A549 (cell line): ENCODE results near the gene FAM3A. TPM values are rescaled to one million over a fixed set of nuclear protein-coding genes. Genes with fewer than 3 reads are reported as not detected.
A peak's percentile ranks its signal among the peaks of the same experiment; 100 is the strongest.

Experiments
- ATAC-seq, 2 experiments: fragments of 200-7000 bp in 1 of 2; fragments of >200 bp in 1 of 2; cut with Nextera tagmentation in 1 of 2; cut with Tn5 transposase in 1 of 2; 3 replicates each; pipeline versions ENCODE4 v1.8.0 to v1.9.1; 2018 to 2020; ENCODE audit warnings: mild to moderate bottlenecking in 1 of 2, moderate library complexity in 1 of 2
- CTCF ChIA-PET: fragments of 300-600 bp; sonication (Branson Sonifier 250); formaldehyde crosslinking; extraction: SDS; loops from one replicate; lab custom pipeline; 2021; ENCODE audit warnings: antibody characterized with exemption, inconsistent platforms; lab: Yijun Ruan, JAX
- POLR2A ChIA-PET: fragments of 350-600 bp; formaldehyde crosslinking; extraction: SDS; loops from one replicate; lab custom pipeline; 2021; ENCODE audit warnings: antibody characterized with exemption, inconsistent platforms; lab: Yijun Ruan, JAX
- DNase-seq, 2 experiments: peaks; one replicate each; pipeline versions ENCODE4 v3.0.0 to v3.0.0-alpha.2; 2011 to 2016; ENCODE audit warnings: low read depth in 1 of 2, low spot score in 1 of 2
- FAIRE-seq: peaks from 2 replicates; lab custom pipeline; 2011; peaks lifted over from hg19 to GRCh38; lab: Jason Lieb, UNC
- H3K27ac ChIP-seq, 2 experiments: fragments of >200 bp; sonication (Bioruptor Twin); formaldehyde crosslinking; 3 replicates each; pipeline ENCODE4 v1.5.1; 2016 to 2017
- H3K4me1 ChIP-seq: fragments of >200 bp; sonication (Bioruptor Twin); formaldehyde crosslinking; 3 replicates; pipeline ENCODE4 v1.6.1; 2016
- H3K4me2 ChIP-seq: fragments of >200 bp; sonication (Bioruptor Twin); formaldehyde crosslinking; 3 replicates; pipeline ENCODE4 v1.6.1; 2016
- H3K4me3 ChIP-seq: fragments of >200 bp; sonication (Bioruptor Twin); formaldehyde crosslinking; 3 replicates; pipeline ENCODE4 v1.5.1; 2016
- H3K9me3 ChIP-seq: fragments of >200 bp; sonication (Bioruptor Twin); formaldehyde crosslinking; 3 replicates; pipeline ENCODE4 v1.6.1; 2016
- CBX8 ChIP-seq: fragments of 200-600 bp; sonication (generic); IDR thresholded peaks from 2 replicates; pipeline ENCODE4 v1.6.1; 2016
- CHD2 ChIP-seq: fragments of 150-350 bp; IDR thresholded peaks from 2 replicates; pipeline ENCODE4 v1.6.1; 2014; ENCODE audit warnings: low read length; ENCODE audit not compliant: partially characterized antibody
- CHD4 ChIP-seq: fragments of 200-600 bp; sonication (generic); IDR thresholded peaks from 2 replicates; pipeline ENCODE4 v1.6.1; 2016; ENCODE audit warnings: antibody characterized with exemption, mild to moderate bottlenecking, borderline replicate concordance
- GATA3 ChIP-seq: IDR thresholded peaks from 2 replicates; pipeline ENCODE4 v1.6.1; 2012; ENCODE audit warnings: borderline replicate concordance
- JUN ChIP-seq, 2 experiments: fragments of >200 bp; sonication (Bioruptor Twin); formaldehyde crosslinking; IDR thresholded peaks; 2 replicates in 1 of 2; 3 replicates in 1 of 2; pipeline ENCODE4 v1.6.1; 2016 to 2017
- KDM5A ChIP-seq: fragments of 200-600 bp; sonication (generic); IDR thresholded peaks from 2 replicates; pipeline ENCODE4 v1.6.1; 2016; ENCODE audit warnings: antibody characterized with exemption, mild to moderate bottlenecking
- MYC ChIP-seq: IDR thresholded peaks from 2 replicates; pipeline ENCODE4 v1.6.1; 2012; ENCODE audit warnings: mild to moderate bottlenecking, inconsistent platforms, low read length, improper control_type of control experiment, borderline replicate concordance
- PHF8 ChIP-seq: fragments of 200-600 bp; sonication (generic); IDR thresholded peaks from 2 replicates; pipeline ENCODE4 v1.6.1; 2016; ENCODE audit warnings: low read depth, mild to moderate bottlenecking, antibody characterized with exemption, moderate library complexity, borderline replicate concordance
- POLR2A ChIP-seq: IDR thresholded peaks from 2 replicates; pipeline ENCODE4 v1.6.1; 2012; ENCODE audit warnings: mild to moderate bottlenecking, low read length
- RNF2 ChIP-seq: fragments of 200-600 bp; sonication (generic); IDR thresholded peaks from 2 replicates; pipeline ENCODE4 v1.6.1; 2016; ENCODE audit warnings: low read depth, mild to moderate bottlenecking, antibody characterized with exemption, moderate library complexity, borderline replicate concordance
- TFCP2L1 ChIP-seq: fragments of 250-450 bp; sonication (Bioruptor Pico); IDR thresholded peaks from 2 replicates; pipeline ENCODE4 v1.5.0; 2021; ENCODE audit warnings: mild to moderate bottlenecking
- ZNF302 ChIP-seq: fragments of 250-450 bp; sonication (Bioruptor Pico); IDR thresholded peaks from 2 replicates; pipeline ENCODE4 v1.9.0; 2021; ENCODE audit warnings: inconsistent platforms, mild to moderate bottlenecking, moderate library complexity
- WGBS: methylation state at CpG from one replicate; pipeline ENCODE4 v1.1.6; 2017; ENCODE audit errors: missing lambda C conversion rate; 5-methylcytosine and 5-hydroxymethylcytosine counted together
- polyA plus RNA-seq, 4 experiments: library from polyadenylated mRNA; depleted of rRNA in 3 of 4; stranded (reverse); fragments of >200 nt; fragmentation: RNase III in 1 of 4; extraction: RNeasy Plus Mini Kit Qiagen cat#74134 plus additional on column Dnase treatment in 1 of 4; gene quantifications; 2 replicates in 3 of 4; 3 replicates in 1 of 4; pipeline ENCODE4 v1.2.3, GENCODE V29; 2011 to 2017
- TF ChIP-seq, protein P1 (sequence below): fragments of 200-600 bp; sonication (generic); IDR thresholded peaks from 2 replicates; pipeline ENCODE4 v1.6.1; 2016; ENCODE audit warnings: antibody characterized with exemption, mild to moderate bottlenecking, moderate library complexity
- TF ChIP-seq, protein P2 (sequence below): IDR thresholded peaks from 2 replicates; pipeline ENCODE4 v1.6.1; 2012; ENCODE audit warnings: low read depth, borderline replicate concordance
- TF ChIP-seq, protein P3 (sequence below): IDR thresholded peaks from 2 replicates; pipeline ENCODE4 v1.6.1; 2012
- TF ChIP-seq, protein P4 (sequence below): fragments of >200 bp; sonication (Bioruptor Twin); formaldehyde crosslinking; IDR thresholded peaks from 3 replicates; pipeline ENCODE4 v1.6.1; 2016
- TF ChIP-seq, protein P5 (sequence below): IDR thresholded peaks from 2 replicates; pipeline ENCODE4 v1.6.1; 2012

FAM3A gene
- polyA plus RNA-seq, 2 of the 4 experiments (the other 2 are of a cell fraction) = 21.7 to 36.7 TPM

DNA sequence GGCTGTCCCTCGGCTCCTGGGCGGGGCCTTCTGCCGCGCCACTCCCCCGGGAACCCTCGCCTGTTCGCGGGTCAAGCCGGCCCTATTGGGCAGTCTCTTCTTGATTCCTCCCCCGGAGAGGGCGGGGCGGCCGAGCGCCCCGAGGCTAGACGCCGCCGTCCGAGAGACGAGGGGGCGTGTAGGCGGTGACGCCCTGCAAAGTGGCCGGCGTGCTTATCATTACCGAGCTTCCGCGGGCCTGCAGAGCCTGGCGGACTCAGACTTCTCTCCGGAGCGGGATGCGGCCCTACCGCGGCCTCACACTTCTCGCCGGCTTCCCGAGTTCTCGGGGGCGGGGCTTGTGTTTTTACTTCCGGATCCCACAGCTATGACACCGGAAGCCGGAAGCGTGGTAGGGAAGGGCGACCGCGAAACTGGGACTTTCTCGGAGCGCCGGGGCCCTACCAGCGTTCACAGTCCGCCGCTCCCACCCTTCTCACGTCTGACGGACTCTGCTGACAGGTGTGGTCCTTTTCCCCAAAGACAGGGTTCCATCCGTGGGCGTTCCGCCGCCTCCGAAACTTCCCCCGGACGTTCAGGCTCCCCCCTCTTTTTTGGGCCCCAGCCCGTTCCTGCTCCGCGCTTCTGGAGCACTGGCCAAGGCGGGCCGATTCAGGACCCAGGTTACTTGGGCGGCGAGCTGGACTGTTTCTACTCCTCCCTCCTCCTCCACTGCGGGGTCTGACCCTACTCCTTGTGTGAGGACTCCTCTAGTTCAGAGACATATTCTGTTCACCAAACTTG is 31.4 kb upstream of the FAM3A start, which contains the start of gene IKBKG:
Gene IKBKG (plus strand): TSS at position 376 of the 783 bp plus-strand sequence. CDS start 4,383 bp downstream, outside the sequence.
- POLR2A ChIA-PET = interaction anchor here (0.6 kb wide), 1 partner anchor 21 kb away, joined by 4 read pairs; no protein-coding TSS in a partner anchor
- DNase-seq (peak; percentile 82 to 95), FAIRE-seq (no peak), ATAC-seq (peak; percentile 60 to 77)
- Histone ChIP-seq H3K9me3 (no peaks in the 10 kb centered on the region), H3K4me2 (peak within 1 kb of the TSS; percentile 96), H3K4me3 (peak within 1 kb of the TSS; percentile 95), H3K27ac (peak within 1 kb of the TSS; percentile 98 to 100), H3K4me1 (peaks cover 39% of the 10 kb centered on the region)
- peak; percentile 57 for TF ChIP-seq CHD2
- TF ChIP-seq MYC = 0 out of 2 replicates have a peak, but pooled peaks have one; percentile 35
- peak; percentile 16; the same call in 1 of the 2 replicates for TF ChIP-seq POLR2A
- TF ChIP-seq, protein P1, sequence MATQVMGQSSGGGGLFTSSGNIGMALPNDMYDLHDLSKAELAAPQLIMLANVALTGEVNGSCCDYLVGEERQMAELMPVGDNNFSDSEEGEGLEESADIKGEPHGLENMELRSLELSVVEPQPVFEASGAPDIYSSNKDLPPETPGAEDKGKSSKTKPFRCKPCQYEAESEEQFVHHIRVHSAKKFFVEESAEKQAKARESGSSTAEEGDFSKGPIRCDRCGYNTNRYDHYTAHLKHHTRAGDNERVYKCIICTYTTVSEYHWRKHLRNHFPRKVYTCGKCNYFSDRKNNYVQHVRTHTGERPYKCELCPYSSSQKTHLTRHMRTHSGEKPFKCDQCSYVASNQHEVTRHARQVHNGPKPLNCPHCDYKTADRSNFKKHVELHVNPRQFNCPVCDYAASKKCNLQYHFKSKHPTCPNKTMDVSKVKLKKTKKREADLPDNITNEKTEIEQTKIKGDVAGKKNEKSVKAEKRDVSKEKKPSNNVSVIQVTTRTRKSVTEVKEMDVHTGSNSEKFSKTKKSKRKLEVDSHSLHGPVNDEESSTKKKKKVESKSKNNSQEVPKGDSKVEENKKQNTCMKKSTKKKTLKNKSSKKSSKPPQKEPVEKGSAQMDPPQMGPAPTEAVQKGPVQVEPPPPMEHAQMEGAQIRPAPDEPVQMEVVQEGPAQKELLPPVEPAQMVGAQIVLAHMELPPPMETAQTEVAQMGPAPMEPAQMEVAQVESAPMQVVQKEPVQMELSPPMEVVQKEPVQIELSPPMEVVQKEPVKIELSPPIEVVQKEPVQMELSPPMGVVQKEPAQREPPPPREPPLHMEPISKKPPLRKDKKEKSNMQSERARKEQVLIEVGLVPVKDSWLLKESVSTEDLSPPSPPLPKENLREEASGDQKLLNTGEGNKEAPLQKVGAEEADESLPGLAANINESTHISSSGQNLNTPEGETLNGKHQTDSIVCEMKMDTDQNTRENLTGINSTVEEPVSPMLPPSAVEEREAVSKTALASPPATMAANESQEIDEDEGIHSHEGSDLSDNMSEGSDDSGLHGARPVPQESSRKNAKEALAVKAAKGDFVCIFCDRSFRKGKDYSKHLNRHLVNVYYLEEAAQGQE = peak; percentile 64
- TF ChIP-seq, protein P2, sequence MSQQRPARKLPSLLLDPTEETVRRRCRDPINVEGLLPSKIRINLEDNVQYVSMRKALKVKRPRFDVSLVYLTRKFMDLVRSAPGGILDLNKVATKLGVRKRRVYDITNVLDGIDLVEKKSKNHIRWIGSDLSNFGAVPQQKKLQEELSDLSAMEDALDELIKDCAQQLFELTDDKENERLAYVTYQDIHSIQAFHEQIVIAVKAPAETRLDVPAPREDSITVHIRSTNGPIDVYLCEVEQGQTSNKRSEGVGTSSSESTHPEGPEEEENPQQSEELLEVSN = no peak
- TF ChIP-seq KDM5A = peak; percentile 57
- TF ChIP-seq PHF8 = peak; percentile 72
- no peak for TF ChIP-seq ZNF302 (CRISPR knock-in tag)
- no peak for TF ChIP-seq TFCP2L1
- no peak for TF ChIP-seq CHD4
- WGBS = under 1% methylated on average over 29 of the region's 69 CpGs
- CTCF ChIA-PET = interaction anchor here (0.7 to 1.2 kb wide), 4 partner anchors 12 to 201 kb away, joined by 3 read pairs; no protein-coding TSS in a partner anchor

DNA sequence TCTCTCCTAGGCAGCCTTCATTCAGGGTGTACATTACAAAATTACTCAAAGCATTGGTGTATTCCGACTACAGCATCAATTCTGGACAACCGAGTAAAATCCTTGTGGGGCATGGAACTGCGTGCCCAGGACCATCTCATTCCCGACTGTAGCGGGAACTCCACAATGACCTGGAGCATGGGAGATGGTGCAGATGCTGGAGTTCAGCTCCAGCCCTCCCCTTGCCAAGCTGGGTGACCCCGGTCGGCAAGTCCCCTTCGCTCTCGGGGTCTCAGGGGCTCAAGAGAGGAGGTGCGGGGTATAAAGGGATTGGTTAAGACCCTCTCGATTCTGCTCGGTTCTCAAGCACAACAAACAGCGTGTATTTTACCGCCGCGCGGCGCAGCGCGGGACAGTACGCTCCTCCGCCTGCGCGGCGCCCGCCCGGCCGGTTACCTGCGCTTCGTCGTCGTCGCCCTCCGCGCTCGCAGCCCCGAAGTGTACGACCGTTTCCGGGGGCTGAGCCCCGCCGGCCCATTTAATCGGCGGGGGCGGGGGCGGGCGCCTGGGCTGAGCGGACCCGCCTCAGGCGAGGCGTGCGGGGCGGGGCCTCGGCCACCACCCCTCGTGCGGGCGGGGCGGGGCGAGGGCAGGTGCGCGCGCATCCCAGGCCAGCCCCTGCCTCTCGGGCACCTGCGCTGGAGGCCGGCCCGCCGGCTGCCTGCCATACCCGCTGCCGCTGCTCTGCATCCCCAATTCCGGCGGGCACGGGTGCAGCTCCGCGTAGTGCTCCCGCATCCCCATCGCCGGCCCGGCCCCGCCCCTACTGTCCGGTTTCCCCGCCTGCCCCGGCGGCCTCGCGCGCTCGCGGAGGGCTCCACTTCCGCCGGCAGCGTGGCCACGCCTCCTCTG is 30.6 kb upstream of the FAM3A start, which contains the start of gene G6PD:
Gene G6PD (minus strand): TSS at position 493 of the 891 bp plus-strand sequence. CDS start 691 bp downstream, outside the sequence.
- Histone ChIP-seq H3K4me2 (peak within 1 kb of the TSS; percentile 96), H3K4me3 (peak within 1 kb of the TSS; percentile 95), H3K9me3 (no peaks in the 10 kb centered on the region), H3K27ac (peak within 1 kb of the TSS; percentile 98 to 100)
- whole genome bisulfite sequencing = 4% methylated on average over 13 of the region's 92 CpGs
- DNase-seq = peak; percentile 65 to 86
- POLR2A ChIA-PET = interaction anchor here (0.6 kb wide), 2 partner anchors 20 to 102 kb away, joined by 4 read pairs; no protein-coding TSS in a partner anchor
- peak; percentile 8 to 22 for ATAC-seq
- TF ChIP-seq POLR2A (peak; percentile 92), RNF2 (0 out of 2 replicates have a peak, but pooled peaks have one; percentile 42), JUN (IDR thresholded peaks at IDR 0.05) (peak; percentile 96 to 97), CHD2 (no peak), GATA3 (peak; percentile 52; the same call in 1 of the 2 replicates), CBX8 (no peak)
- TF ChIP-seq, protein P3, sequence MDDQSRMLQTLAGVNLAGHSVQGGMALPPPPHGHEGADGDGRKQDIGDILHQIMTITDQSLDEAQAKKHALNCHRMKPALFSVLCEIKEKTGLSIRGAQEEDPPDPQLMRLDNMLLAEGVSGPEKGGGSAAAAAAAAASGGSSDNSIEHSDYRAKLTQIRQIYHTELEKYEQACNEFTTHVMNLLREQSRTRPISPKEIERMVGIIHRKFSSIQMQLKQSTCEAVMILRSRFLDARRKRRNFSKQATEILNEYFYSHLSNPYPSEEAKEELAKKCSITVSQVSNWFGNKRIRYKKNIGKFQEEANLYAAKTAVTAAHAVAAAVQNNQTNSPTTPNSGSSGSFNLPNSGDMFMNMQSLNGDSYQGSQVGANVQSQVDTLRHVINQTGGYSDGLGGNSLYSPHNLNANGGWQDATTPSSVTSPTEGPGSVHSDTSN = peak; percentile 75
- TF ChIP-seq, protein P4, sequence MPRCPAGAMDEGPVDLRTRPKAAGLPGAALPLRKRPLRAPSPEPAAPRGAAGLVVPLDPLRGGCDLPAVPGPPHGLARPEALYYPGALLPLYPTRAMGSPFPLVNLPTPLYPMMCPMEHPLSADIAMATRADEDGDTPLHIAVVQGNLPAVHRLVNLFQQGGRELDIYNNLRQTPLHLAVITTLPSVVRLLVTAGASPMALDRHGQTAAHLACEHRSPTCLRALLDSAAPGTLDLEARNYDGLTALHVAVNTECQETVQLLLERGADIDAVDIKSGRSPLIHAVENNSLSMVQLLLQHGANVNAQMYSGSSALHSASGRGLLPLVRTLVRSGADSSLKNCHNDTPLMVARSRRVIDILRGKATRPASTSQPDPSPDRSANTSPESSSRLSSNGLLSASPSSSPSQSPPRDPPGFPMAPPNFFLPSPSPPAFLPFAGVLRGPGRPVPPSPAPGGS = peak; percentile 97
- TF ChIP-seq, protein P5, sequence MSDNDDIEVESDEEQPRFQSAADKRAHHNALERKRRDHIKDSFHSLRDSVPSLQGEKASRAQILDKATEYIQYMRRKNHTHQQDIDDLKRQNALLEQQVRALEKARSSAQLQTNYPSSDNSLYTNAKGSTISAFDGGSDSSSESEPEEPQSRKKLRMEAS = peak; percentile 43; the same call in 1 of the 2 replicates
- TF ChIP-seq, all 56 proteins: peak for 7
- peaks cover 43% of the 10 kb centered on the region for H3K4me1 ChIP-seq
- FAIRE-seq = no peak
- CTCF ChIA-PET = interaction anchor here (1.2 to 7.5 kb wide), 2 partner anchors 14 to 202 kb away, joined by 3 to 55 read pairs; no protein-coding TSS in a partner anchor
